ENCODE measurements around the gene BEGAIN. TPM values are rescaled to one million over a fixed set of nuclear protein-coding genes. Genes with fewer than 3 reads are reported as not detected.

Gene BEGAIN
- total and polyA plus RNA-seq, 2 donors from 2014 or later, result 0.52 to 1.4 TPM

DNA sequence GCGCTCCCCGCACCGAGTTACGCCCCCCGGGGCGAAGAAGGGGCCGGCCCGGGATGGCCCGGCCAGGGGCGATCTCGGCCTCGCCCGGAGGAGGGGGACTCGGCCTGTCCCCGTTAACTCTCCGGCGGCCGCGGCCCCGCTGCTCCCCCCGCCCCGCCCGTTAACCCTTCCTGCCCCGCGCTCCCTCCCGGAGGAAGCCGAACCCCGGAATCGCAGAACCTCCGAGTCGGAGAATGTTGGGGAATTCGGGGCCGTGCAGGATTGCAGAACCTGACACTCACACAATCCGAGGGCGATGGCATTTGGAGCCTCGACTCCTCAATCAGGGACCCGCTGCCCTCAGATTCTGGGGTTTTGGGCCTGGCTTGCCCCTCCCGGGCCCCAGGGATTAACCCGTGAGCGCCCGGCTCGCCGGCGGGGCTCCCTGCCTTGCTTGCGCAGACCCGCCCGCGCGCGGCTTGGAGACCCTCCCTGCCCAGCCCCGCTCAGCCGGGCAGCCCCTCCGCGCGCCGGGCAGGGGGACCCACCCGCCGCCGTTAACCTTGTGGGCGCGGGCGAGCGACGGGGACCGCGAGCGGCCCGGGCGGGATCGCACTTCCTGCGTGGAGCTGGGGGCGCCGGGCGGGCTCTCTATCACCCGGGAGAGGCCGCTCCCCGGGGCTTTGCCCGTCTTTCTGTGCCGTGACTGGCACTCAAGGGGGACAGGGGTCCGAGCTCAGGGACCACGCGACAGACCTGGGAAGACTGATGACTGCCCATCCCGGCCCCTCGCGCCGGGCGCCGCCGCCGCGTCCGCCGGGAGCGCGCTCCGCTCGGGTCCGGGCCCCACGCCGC lies 18.8 kb downstream of the BEGAIN start:
- Histone ChIP-seq H3K4me3 (ENCODE audit: low read length in 3 of 3) (no peak overlapping the region), H3K9me3 (ENCODE audit: control insufficient read depth in 2 of 3, insufficient read depth in 1 of 3, low read length in 3 of 3) (no peaks in the 10 kb centered on the region), H3K9ac (ENCODE audit: low read length in 3 of 3) (no peak overlapping the region), H3K27me3 (ENCODE audit: control insufficient read depth, insufficient read depth, low read length) (peaks cover 5% of the 10 kb centered on the region), H3K36me3 (ENCODE audit: control insufficient read depth in 2 of 3, insufficient read depth in 3 of 3, low read length in 3 of 3) (no peaks in the 10 kb centered on the region), H3K27ac (ENCODE audit: low read depth in 2 of 2, low read length in 2 of 2) (no peak overlapping the region), H3K4me1 (ENCODE audit: control insufficient read depth in 2 of 3, insufficient read depth in 2 of 3, low read depth in 1 of 3, low read length in 3 of 3) (peaks cover 0 to 4% (median 0%) of the 10 kb centered on the region in 3 donors)
- no peak for DNase-seq
- TF ChIP-seq, protein P1, sequence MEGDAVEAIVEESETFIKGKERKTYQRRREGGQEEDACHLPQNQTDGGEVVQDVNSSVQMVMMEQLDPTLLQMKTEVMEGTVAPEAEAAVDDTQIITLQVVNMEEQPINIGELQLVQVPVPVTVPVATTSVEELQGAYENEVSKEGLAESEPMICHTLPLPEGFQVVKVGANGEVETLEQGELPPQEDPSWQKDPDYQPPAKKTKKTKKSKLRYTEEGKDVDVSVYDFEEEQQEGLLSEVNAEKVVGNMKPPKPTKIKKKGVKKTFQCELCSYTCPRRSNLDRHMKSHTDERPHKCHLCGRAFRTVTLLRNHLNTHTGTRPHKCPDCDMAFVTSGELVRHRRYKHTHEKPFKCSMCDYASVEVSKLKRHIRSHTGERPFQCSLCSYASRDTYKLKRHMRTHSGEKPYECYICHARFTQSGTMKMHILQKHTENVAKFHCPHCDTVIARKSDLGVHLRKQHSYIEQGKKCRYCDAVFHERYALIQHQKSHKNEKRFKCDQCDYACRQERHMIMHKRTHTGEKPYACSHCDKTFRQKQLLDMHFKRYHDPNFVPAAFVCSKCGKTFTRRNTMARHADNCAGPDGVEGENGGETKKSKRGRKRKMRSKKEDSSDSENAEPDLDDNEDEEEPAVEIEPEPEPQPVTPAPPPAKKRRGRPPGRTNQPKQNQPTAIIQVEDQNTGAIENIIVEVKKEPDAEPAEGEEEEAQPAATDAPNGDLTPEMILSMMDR (IDR thresholded peaks at IDR 0.05; ENCODE audit: borderline replicate concordance, extremely low read depth, insufficient read depth), result no peak
- intact Hi-C loops (cut with DNase I), result no loop called here
- FAIRE-seq, result no peak

DNA sequence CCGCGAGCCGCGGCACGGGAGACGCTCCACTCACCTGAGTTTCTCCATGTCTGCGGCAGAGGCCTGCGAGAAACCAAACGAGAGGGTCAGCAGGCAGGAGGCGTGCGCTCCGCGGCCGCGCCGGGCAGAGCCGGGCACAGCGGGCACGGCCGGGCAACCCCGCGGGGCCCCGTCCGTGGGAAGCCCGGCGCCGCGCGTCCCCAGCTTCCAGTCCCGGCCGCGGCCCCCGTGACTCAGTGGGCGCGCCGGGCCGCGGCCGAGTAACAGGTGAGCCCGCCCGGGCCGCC lies 19.4 kb downstream of the BEGAIN start:
- intact Hi-C loops (cut with DNase I), result no loop called here
- FAIRE-seq, result no peak
- peaks cover 0 to 4% (median 0%) of the 10 kb centered on the region in 3 donors for H3K4me1 ChIP-seq (ENCODE audit: control insufficient read depth in 2 of 3, insufficient read depth in 2 of 3, low read depth in 1 of 3, low read length in 3 of 3)

DNA sequence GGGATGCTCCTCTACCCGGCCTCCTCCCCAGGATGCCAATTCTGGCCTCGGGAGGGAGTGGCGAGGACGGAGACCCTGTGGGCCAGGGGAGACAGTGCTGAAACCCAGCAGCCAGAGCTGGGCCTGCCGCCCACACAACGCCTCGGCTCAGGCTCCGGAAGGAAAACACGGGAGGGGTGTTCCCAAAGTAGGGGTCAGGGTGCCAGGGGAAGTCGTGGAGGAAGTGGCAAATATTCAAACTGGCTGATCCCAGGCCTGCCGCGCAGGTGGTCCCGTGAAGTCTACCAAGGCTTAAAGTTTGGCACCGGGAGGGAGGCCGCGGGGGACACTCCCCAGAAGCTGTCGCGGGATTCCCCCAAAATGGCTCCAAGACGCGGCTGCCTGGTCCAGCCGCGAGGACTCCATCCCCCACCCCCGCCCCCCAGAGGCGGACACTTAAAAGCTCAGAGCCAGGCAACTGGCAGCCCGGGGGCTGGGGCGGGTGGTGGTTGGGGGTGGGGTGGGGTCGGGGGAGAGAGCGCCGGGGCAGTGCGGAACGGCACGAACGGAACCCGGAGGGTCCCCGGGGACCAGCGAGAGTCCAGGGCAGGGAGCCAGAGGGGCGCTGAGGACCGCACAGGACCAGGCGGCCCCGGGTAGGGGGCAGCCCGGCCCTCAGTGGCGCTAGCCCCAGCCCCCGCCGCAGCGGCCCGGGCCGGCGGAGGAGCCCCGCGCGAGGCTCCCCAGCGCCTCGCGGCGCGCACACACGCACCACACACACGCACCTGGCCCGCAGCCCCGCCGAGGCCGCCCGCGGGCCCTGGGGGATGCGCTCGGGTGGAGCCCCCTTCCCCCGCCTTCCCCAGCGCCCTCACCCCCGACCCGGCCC lies 20.0 kb downstream of the BEGAIN start:
- intact Hi-C loops (cut with DNase I), result no loop called here
- Histone ChIP-seq H3K9me3 (ENCODE audit: control insufficient read depth in 2 of 3, insufficient read depth in 1 of 3, low read length in 3 of 3) (no peaks in the 10 kb centered on the region), H3K27ac (ENCODE audit: low read depth in 2 of 2, low read length in 2 of 2) (no peak overlapping the region), H3K27me3 (ENCODE audit: control insufficient read depth, insufficient read depth, low read length) (peaks cover 5% of the 10 kb centered on the region), H3K4me1 (ENCODE audit: control insufficient read depth in 2 of 3, insufficient read depth in 2 of 3, low read depth in 1 of 3, low read length in 3 of 3) (peaks cover 0 to 4% (median 0%) of the 10 kb centered on the region in 3 donors), H3K4me3 (ENCODE audit: low read length in 3 of 3) (peak overlapping the region in 1 of 3 donors; percentile 17), H3K36me3 (ENCODE audit: control insufficient read depth in 2 of 3, insufficient read depth in 3 of 3, low read length in 3 of 3) (no peaks in the 10 kb centered on the region), H3K9ac (ENCODE audit: low read length in 3 of 3) (no peak overlapping the region)
- TF ChIP-seq, protein P1 (IDR thresholded peaks at IDR 0.05; ENCODE audit: borderline replicate concordance, extremely low read depth, insufficient read depth), result no peak
- no peak for FAIRE-seq
- DNase-seq, result peak in 1 of 5 donors; percentile 51

More for the DNA sequence above, 19.4 kb downstream of the BEGAIN start:
- TF ChIP-seq, protein P1 (IDR thresholded peaks at IDR 0.05; ENCODE audit: borderline replicate concordance, extremely low read depth, insufficient read depth), result no peak
- Histone ChIP-seq H3K9me3 (ENCODE audit: control insufficient read depth in 2 of 3, insufficient read depth in 1 of 3, low read length in 3 of 3) (no peaks in the 10 kb centered on the region), H3K4me3 (ENCODE audit: low read length in 3 of 3) (no peak overlapping the region), H3K36me3 (ENCODE audit: control insufficient read depth in 2 of 3, insufficient read depth in 3 of 3, low read length in 3 of 3) (no peaks in the 10 kb centered on the region), H3K27ac (ENCODE audit: low read depth in 2 of 2, low read length in 2 of 2) (no peak overlapping the region), H3K9ac (ENCODE audit: low read length in 3 of 3) (no peak overlapping the region), H3K27me3 (ENCODE audit: control insufficient read depth, insufficient read depth, low read length) (peaks cover 5% of the 10 kb centered on the region)
- DNase-seq, result no peak

Measured in kidney (tissue), 14 donors.